Measurements from ENCODE around the gene PPM1H. TPM values are rescaled to one million over a fixed set of nuclear protein-coding genes. Genes with fewer than 3 reads are reported as not detected.

Gene PPM1H
- total and polyA plus RNA-seq, 11 donors: 1.3 to 9.6 (median 4.9) TPM

GRCh38 chr12:62907561-62907960 lies 27.4 kb downstream of the PPM1H start:
- intact Hi-C loops (cut with DNase I): no loop called here
- WGBS, 4 donors: 55 to 68% (median 67%) methylated on average over 2 of the region's 2 CpGs

GRCh38 chr12:62907078-62907477 lies 27.9 kb downstream of the PPM1H start:
- H3K9me3 ChIP-seq: no peaks in the 10 kb centered on the region
- 80 to 89% (median 81%) methylated on average over 1 of the region's 1 CpG for WGBS, 4 donors
- H3K36me3 ChIP-seq: no peaks in the 10 kb centered on the region
- H3K27me3 ChIP-seq: no peaks in the 10 kb centered on the region
- DNase-seq (no peak), ATAC-seq (no peak)
- no peak overlapping the region for H3K4me3 ChIP-seq
- TF ChIP-seq CTCF (IDR thresholded peaks at IDR 0.05) (no peak), POLR2A (IDR thresholded peaks at IDR 0.05) (no peak)
- H3K4me1 ChIP-seq: peaks cover 0 to 33% (median 12%) of the 10 kb centered on the region in 12 donors
- intact Hi-C loops (cut with DNase I): no loop called here
- H3K27ac ChIP-seq: no peak overlapping the region

More at GRCh38 chr12:62907561-62907960, 27.4 kb downstream of the PPM1H start:
- DNase-seq (no peak), ATAC-seq (no peak)
- H3K9me3 ChIP-seq: no peaks in the 10 kb centered on the region
- H3K4me1 ChIP-seq: peaks cover 0 to 30% (median 11%) of the 10 kb centered on the region in 12 donors
- no peaks in the 10 kb centered on the region for H3K36me3 ChIP-seq
- TF ChIP-seq CTCF (IDR thresholded peaks at IDR 0.05): no peak
- TF ChIP-seq POLR2A (IDR thresholded peaks at IDR 0.05): no peak
- no peak overlapping the region for H3K27ac ChIP-seq
- no peak overlapping the region for H3K4me3 ChIP-seq
- H3K27me3 ChIP-seq: no peaks in the 10 kb centered on the region

- no peaks in the 10 kb centered on the region for H3K9me3 ChIP-seq
- peak in 1 of 5 donors; percentile 22 for DNase-seq
- ATAC-seq: peak in 2 of 4 donors; percentile 50 to 72
- intact Hi-C loops (cut with DNase I): no loop called here
- H3K36me3 ChIP-seq: no peaks in the 10 kb centered on the region
- peak overlapping the region in 6 of 12 donors; percentile 13 to 50 (median 24) for H3K27ac ChIP-seq
- TF ChIP-seq POLR2A (IDR thresholded peaks at IDR 0.05): no peak
- no peak for TF ChIP-seq CTCF (IDR thresholded peaks at IDR 0.05)
- no peaks in the 10 kb centered on the region for H3K27me3 ChIP-seq
- H3K4me1 ChIP-seq: peaks cover 0 to 56% (median 22%) of the 10 kb centered on the region in 12 donors
- H3K4me3 ChIP-seq: no peak overlapping the region
- WGBS, 4 donors: 8 to 46% (median 11%) methylated on average over 4 of the region's 4 CpGs
These were observed 31.8 kb downstream of the PPM1H start for GRCh38 chr12:62903151-62903550.

GRCh38 chr12:62900686-62901272 lies 34.2 kb downstream of the PPM1H start:
- Histone ChIP-seq H3K4me1 (peaks cover 0 to 52% (median 22%) of the 10 kb centered on the region in 12 donors), H3K4me3 (no peak overlapping the region), H3K27me3 (no peaks in the 10 kb centered on the region), H3K36me3 (no peaks in the 10 kb centered on the region), H3K27ac (peak overlapping the region in 2 of 12 donors; percentile 20 to 56), H3K9me3 (no peaks in the 10 kb centered on the region)
- peak; percentile 39 to 80 (median 56) for ATAC-seq
- TF ChIP-seq CTCF (IDR thresholded peaks at IDR 0.05) (no peak), POLR2A (IDR thresholded peaks at IDR 0.05) (no peak)
- WGBS, 4 donors: 41 to 61% (median 49%) methylated on average over 4 of the region's 4 CpGs
- no peak for DNase-seq
- intact Hi-C loops (cut with DNase I): no loop called here

Measured in heart left ventricle (tissue), 16 donors.